Measurements from ENCODE around the gene BBS1. TPM values are rescaled to one million over a fixed set of nuclear protein-coding genes. Genes with fewer than 3 reads are reported as not detected.

BBS1 gene
- polyA plus RNA-seq, 3 donors = 1.3 to 8.5 (median 3.5) TPM

- Histone ChIP-seq H2AFZ (ENCODE audit: insufficient read depth, low read depth, low read length, poor library complexity, severe bottlenecking) (no peak overlapping the region), H3K27ac (ENCODE audit: low read depth in 1 of 2, low read length in 2 of 2) (no peak overlapping the region), H3K4me1 (ENCODE audit: control insufficient read depth in 1 of 2, insufficient read depth in 2 of 2, low read length in 2 of 2) (no peaks in the 10 kb centered on the region), H3K4me3 (replicated peaks in 1 of 3; ENCODE audit: low read depth in 2 of 3, low read length in 3 of 3) (no peak overlapping the region), H3K4me2 (replicated peaks; ENCODE audit: extremely low read depth, low read length, poor library complexity, severe bottlenecking) (no peak overlapping the region), H3K27me3 (ENCODE audit: control insufficient read depth in 2 of 2, insufficient read depth in 2 of 2, low read length in 2 of 2) (no peaks in the 10 kb centered on the region), H3K9ac (ENCODE audit: insufficient read depth, low read length, poor library complexity, severe bottlenecking) (no peak overlapping the region), H4K20me1 (ENCODE audit: insufficient read depth, low read length) (no peaks in the 10 kb centered on the region), H3K36me3 (replicated peaks in 1 of 2; ENCODE audit: control insufficient read depth in 1 of 2, insufficient read depth in 2 of 2, low read length in 2 of 2) (peaks cover 10 to 27% of the 10 kb centered on the region in 2 donors), H3K79me2 (ENCODE audit: insufficient read depth, low read length) (no peaks in the 10 kb centered on the region), H3K9me3 (replicated peaks in 1 of 2; ENCODE audit: control insufficient read depth in 1 of 2, insufficient read depth in 1 of 2, low read length in 2 of 2) (no peaks in the 10 kb centered on the region)
- DNase-seq = no peak
- TF ChIP-seq CTCF (IDR thresholded peaks at IDR 0.05) = no peak
- H3K4me3 Mint-ChIP-seq = no peak overlapping the region
- 99% methylated on average over 8 of the region's 11 CpGs for WGBS (ENCODE audit: insufficient coverage)
- peaks cover 2% of the 10 kb centered on the region for H3K4me1 Mint-ChIP-seq
- H3K36me3 Mint-ChIP-seq = peaks cover 29 to 39% of the 10 kb centered on the region in 2 donors
- H3K27me3 Mint-ChIP-seq (ENCODE audit: low read depth in 3 of 3) = no peaks in the 10 kb centered on the region
- no peak overlapping the region for H3K27ac Mint-ChIP-seq
- peaks cover 0 to 3% (median 0%) of the 10 kb centered on the region in 7 donors for H3K9me3 Mint-ChIP-seq
- intact Hi-C loops (cut with micrococcal nuclease) = no loop called here
These were observed 21.4 kb downstream of the BBS1 start for GRCh38 chr11:66531841-66532240.

DNA sequence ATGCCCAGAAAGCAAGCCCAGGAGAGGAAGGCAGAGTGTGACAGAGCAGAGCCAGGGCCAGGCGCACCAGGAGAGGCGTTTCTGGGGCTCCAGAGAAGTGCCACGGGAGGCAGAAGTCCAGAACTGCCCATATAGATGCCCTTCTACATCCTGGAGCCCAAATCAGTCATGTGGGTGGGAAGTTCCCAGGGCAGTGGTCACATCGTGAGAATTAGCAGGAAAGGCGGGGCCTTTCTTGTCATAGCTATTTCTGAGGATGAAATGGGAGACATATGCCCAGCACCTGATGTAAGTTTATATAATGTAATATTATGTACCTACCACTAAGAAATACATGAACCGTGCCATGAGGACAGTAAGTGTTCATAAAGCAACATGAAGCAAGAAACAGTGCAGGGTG is 22.3 kb downstream of the BBS1 start:
- no peaks in the 10 kb centered on the region for H3K9me3 ChIP-seq (replicated peaks in 1 of 2; ENCODE audit: control insufficient read depth in 1 of 2, insufficient read depth in 1 of 2, low read length in 2 of 2)
- intact Hi-C loops (cut with micrococcal nuclease) = no loop called here
- H3K79me2 ChIP-seq (ENCODE audit: insufficient read depth, low read length) = no peaks in the 10 kb centered on the region
- TF ChIP-seq CTCF (IDR thresholded peaks at IDR 0.05) = no peak
- H3K9ac ChIP-seq (ENCODE audit: insufficient read depth, low read length, poor library complexity, severe bottlenecking) = peak overlapping the region; percentile 15
- no peaks in the 10 kb centered on the region for H3K4me1 ChIP-seq (ENCODE audit: control insufficient read depth in 1 of 2, insufficient read depth in 2 of 2, low read length in 2 of 2)
- H3K27me3 Mint-ChIP-seq (ENCODE audit: low read depth in 3 of 3) = no peaks in the 10 kb centered on the region
- DNase-seq = no peak
- H3K4me3 Mint-ChIP-seq = no peak overlapping the region
- no peak overlapping the region for H2AFZ ChIP-seq (ENCODE audit: insufficient read depth, low read depth, low read length, poor library complexity, severe bottlenecking)
- H3K4me2 ChIP-seq (replicated peaks; ENCODE audit: extremely low read depth, low read length, poor library complexity, severe bottlenecking) = no peak overlapping the region
- no peak overlapping the region for H3K4me3 ChIP-seq (replicated peaks in 1 of 3; ENCODE audit: low read depth in 2 of 3, low read length in 3 of 3)
- H3K36me3 ChIP-seq (replicated peaks in 1 of 2; ENCODE audit: control insufficient read depth in 1 of 2, insufficient read depth in 2 of 2, low read length in 2 of 2) = peaks cover 6 to 31% of the 10 kb centered on the region in 2 donors
- H3K27ac Mint-ChIP-seq = peak overlapping the region in 1 of 7 donors; percentile 25
- H3K36me3 Mint-ChIP-seq = peaks cover 28 to 43% of the 10 kb centered on the region in 2 donors
- WGBS (ENCODE audit: insufficient coverage) = 67% methylated on average over 3 of the region's 6 CpGs
- H3K27ac ChIP-seq (ENCODE audit: low read depth in 1 of 2, low read length in 2 of 2) = no peak overlapping the region
- H4K20me1 ChIP-seq (ENCODE audit: insufficient read depth, low read length) = no peaks in the 10 kb centered on the region
- H3K27me3 ChIP-seq (ENCODE audit: control insufficient read depth in 2 of 2, insufficient read depth in 2 of 2, low read length in 2 of 2) = no peaks in the 10 kb centered on the region
- peaks cover 2% of the 10 kb centered on the region for H3K4me1 Mint-ChIP-seq
- H3K9me3 Mint-ChIP-seq = peaks cover 0 to 3% (median 0%) of the 10 kb centered on the region in 7 donors
